SK-N-SH (cell line): ENCODE measurements around the gene PEMT. TPM values are rescaled to one million over a fixed set of nuclear protein-coding genes. Genes with fewer than 3 reads are reported as not detected.

Source experiments
- CTCF ChIA-PET: fragments of 300-600, 350-600 bp; formaldehyde crosslinking; extraction: SDS; loops from one replicate; lab custom pipeline; 2021; lab: Yijun Ruan, JAX
- POLR2A ChIA-PET: fragments of 350-600 bp; sonication (Branson Sonifier 250); formaldehyde crosslinking; extraction: SDS; loops from one replicate; lab custom pipeline; 2020; ENCODE audit warnings: antibody characterized with exemption, inconsistent platforms; lab: Yijun Ruan, JAX
- DNase-seq: peaks from one replicate; pipeline ENCODE4 v3.0.0; 2012
- H2AFZ ChIP-seq: fragments of 200-600 bp; sonication (generic); 2 replicates; pipeline ENCODE4 v1.8.1; 2016; ENCODE audit warnings: antibody characterized with exemption, mild to moderate bottlenecking, low read depth
- H3F3A ChIP-seq: fragments of 200-600 bp; sonication (generic); replicated peaks from 2 replicates; pipeline ENCODE3; 2016; ENCODE audit warnings: antibody characterized with exemption, mild to moderate bottlenecking; ENCODE audit not compliant: insufficient read depth
- H3K27ac ChIP-seq, 2 experiments: fragments of 200-500 bp in 1 of 2; fragments of 200-600 bp in 1 of 2; sonication (Bioruptor generic) in 1 of 2; sonication (generic), shearing (Covaris generic) in 1 of 2; 2 replicates each; pipeline versions ENCODE4 v1.5.1 to v1.6.1; 2014 to 2016; ENCODE audit warnings: low read depth in 2 of 2, inconsistent platforms in 1 of 2, low read length in 1 of 2, mild to moderate bottlenecking in 1 of 2, mixed read lengths in 1 of 2
- H3K27me3 ChIP-seq: fragments of 200-600 bp; sonication (generic), shearing (Covaris generic); 2 replicates; pipeline ENCODE4 v1.6.1; 2016; ENCODE audit warnings: mixed run types; ENCODE audit not compliant: insufficient read depth
- H3K36me3 ChIP-seq, 2 experiments: fragments of 200-500 bp in 1 of 2; fragments of 200-600 bp in 1 of 2; sonication (Bioruptor generic) in 1 of 2; sonication (generic) in 1 of 2; replicated peaks in 1 of 2; 2 replicates each; pipeline versions ENCODE3 to v1.5.1; 2014 to 2016; ENCODE audit warnings: low read length in 1 of 2, mild to moderate bottlenecking in 1 of 2; ENCODE audit not compliant: insufficient read depth in 2 of 2, control insufficient read depth in 1 of 2
- H3K4me1 ChIP-seq, 2 experiments: fragments of 200-500 bp in 1 of 2; fragments of 200-600 bp in 1 of 2; sonication (Bioruptor generic) in 1 of 2; sonication (generic), shearing (Covaris generic) in 1 of 2; 2 replicates each; pipeline versions ENCODE4 v1.5.1 to v1.6.1; 2014 to 2016; ENCODE audit warnings: low read depth in 1 of 2, low read length in 1 of 2, mixed run types in 1 of 2; ENCODE audit not compliant: insufficient read depth in 2 of 2, control insufficient read depth in 1 of 2
- H3K4me2 ChIP-seq: fragments of 200-600 bp; sonication (generic), shearing (Covaris generic); 2 replicates; pipeline ENCODE4 v1.6.1; 2017; ENCODE audit warnings: mixed run types
- H3K4me3 ChIP-seq, 2 experiments: fragments of 200-500 bp in 1 of 2; fragments of 200-600 bp in 1 of 2; sonication (Bioruptor generic) in 1 of 2; sonication (generic), shearing (Covaris generic) in 1 of 2; 2 replicates each; pipeline versions ENCODE4 v1.5.1 to v1.8.1; 2014 to 2016; ENCODE audit warnings: low read depth in 2 of 2, inconsistent platforms in 1 of 2, low read length in 1 of 2, mild to moderate bottlenecking in 1 of 2, mixed read lengths in 1 of 2, moderate library complexity in 1 of 2
- H3K79me2 ChIP-seq: fragments of 200-600 bp; sonication (generic); 2 replicates; pipeline ENCODE4 v1.8.1; 2017; ENCODE audit warnings: mild to moderate bottlenecking; ENCODE audit not compliant: insufficient read depth
- H3K9ac ChIP-seq: fragments of 200-600 bp; sonication (generic); 2 replicates; pipeline ENCODE4 v1.6.1; 2017; ENCODE audit warnings: mixed run types
- H3K9me2 ChIP-seq: fragments of 200-600 bp; sonication (generic); 2 replicates; pipeline ENCODE4 v1.6.1; 2017; ENCODE audit warnings: mixed run types
- H3K9me3 ChIP-seq: fragments of 200-600 bp; sonication (generic); 2 replicates; pipeline ENCODE4 v1.6.1; 2017; ENCODE audit warnings: mixed run types, mild to moderate bottlenecking, moderate library complexity
- H4K20me1 ChIP-seq: fragments of 200-600 bp; sonication (generic); 2 replicates; pipeline ENCODE4 v1.6.1; 2017; ENCODE audit warnings: mild to moderate bottlenecking, mixed run types; ENCODE audit not compliant: insufficient read depth
- CTCF ChIP-seq: fragments of 200-600 bp; sonication (generic); IDR thresholded peaks from 2 replicates; pipeline ENCODE4 v1.6.1; 2017; ENCODE audit warnings: antibody characterized with exemption, mild to moderate bottlenecking, moderate library complexity
- ELF1 ChIP-seq: IDR thresholded peaks from 2 replicates; pipeline ENCODE4 v1.4.0; 2012
- EP300 ChIP-seq, 2 experiments: IDR thresholded peaks; 2 replicates each; pipeline versions ENCODE4 v1.4.0 to v1.6.1; 2012; ENCODE audit warnings: borderline replicate concordance in 1 of 2, low read depth in 1 of 2, low read length in 1 of 2
- FOXJ3 ChIP-seq: sonication (generic); formaldehyde crosslinking; IDR thresholded peaks from 2 replicates; pipeline ENCODE4 v1.5.1; 2020; ENCODE audit warnings: mild to moderate bottlenecking, missing genetic modification reagents
- JUND ChIP-seq: IDR thresholded peaks from 2 replicates; pipeline ENCODE4 v1.4.0; 2012
- MEF2A ChIP-seq: IDR thresholded peaks from 2 replicates; pipeline ENCODE4 v1.4.0; 2012; ENCODE audit warnings: low read depth, borderline replicate concordance
- MXI1 ChIP-seq: IDR thresholded peaks from 2 replicates; pipeline ENCODE4 v1.6.1; 2012; ENCODE audit warnings: mild to moderate bottlenecking, low read depth, low read length, improper control_type of control experiment
- NFIC ChIP-seq: IDR thresholded peaks from 2 replicates; pipeline ENCODE4 v1.4.0; 2012; ENCODE audit warnings: borderline replicate concordance
- POLR2AphosphoS5 ChIP-seq: IDR thresholded peaks from 2 replicates; pipeline ENCODE4 v1.6.1; 2012; ENCODE audit warnings: low read depth, low read length
- RCOR1 ChIP-seq: fragments of 150-350 bp; IDR thresholded peaks from 2 replicates; pipeline ENCODE4 v1.6.1; 2017; ENCODE audit warnings: antibody characterized with exemption, low read length
- REST ChIP-seq: IDR thresholded peaks from 2 replicates; pipeline ENCODE4 v1.6.1; 2012; ENCODE audit warnings: mild to moderate bottlenecking, low read depth, low read length, moderate library complexity
- TEAD4 ChIP-seq: IDR thresholded peaks from 2 replicates; pipeline ENCODE4 v1.4.0; 2012; ENCODE audit warnings: mild to moderate bottlenecking, borderline replicate concordance; ENCODE audit not compliant: insufficient read depth
- USF1 ChIP-seq: IDR thresholded peaks from 2 replicates; pipeline ENCODE4 v1.4.0; 2012; ENCODE audit warnings: low read depth, borderline replicate concordance
- YY1 ChIP-seq: IDR thresholded peaks from 2 replicates; pipeline ENCODE4 v1.4.0; 2012; ENCODE audit warnings: low read depth, mild to moderate bottlenecking
- ZBTB33 ChIP-seq: IDR thresholded peaks from 2 replicates; pipeline ENCODE4 v1.4.0; 2012; ENCODE audit warnings: low read depth, borderline replicate concordance
- WGBS: methylation state at CpG from one replicate; pipeline ENCODE4 v1.1.6; 2017; ENCODE audit warnings: low lambda C conversion rate; 5-methylcytosine and 5-hydroxymethylcytosine counted together
- polyA plus RNA-seq, 3 experiments: library from polyadenylated mRNA; depleted of rRNA; stranded (reverse); fragments of >200 nt; gene quantifications; 2 replicates each; pipeline ENCODE4 v1.2.3, GENCODE V29; 2012

PEMT gene
- polyA plus RNA-seq, 1 of the 3 experiments (the other 2 are of a cell fraction) = 52.8 TPM

- TF ChIP-seq POLR2AphosphoS5 (no peak), ELF1 (no peak), YY1 (no peak)
Observed at GRCh38 chr17:17564896-17565295, 26.6 kb downstream of the PEMT start (continued).

- Histone ChIP-seq H3K9me2 (no peaks in the 10 kb centered on the region), H3K4me1 (peaks cover 0 to 36% of the 10 kb centered on the region in 2 experiments; a peak in 1 of 4 replicates), H2AFZ (no peak overlapping the region), H3K9ac (no peak overlapping the region), H3F3A (no peaks in the 10 kb centered on the region), H4K20me1 (0 out of 2 replicates have a peak, but pooled peaks cover 4% of the 10 kb centered on the region), H3K9me3 (no peaks in the 10 kb centered on the region), H3K36me3 (no peaks in the 10 kb centered on the region), H3K4me2 (no peak overlapping the region), H3K27ac (no peak overlapping the region), H3K79me2 (no peaks in the 10 kb centered on the region), H3K27me3 (no peaks in the 10 kb centered on the region), H3K4me3 (no peak overlapping the region)
- CTCF ChIA-PET = interaction anchor here (0.6 to 8.1 kb wide), 4 partner anchors 17 to 209 kb away, joined by 3 to 185 read pairs (median 3); partner anchors contain the start of gene RASD1
- TF ChIP-seq YY1 (no peak), JUND (no peak), FOXJ3 (CRISPR knock-in tag) (no peak), REST (no peak), CTCF (no peak), NFIC (no peak)
- POLR2A ChIA-PET = no interaction called here
- WGBS = 92% methylated on average over 3 of the region's 4 CpGs
- no peak for DNase-seq
Observed at GRCh38 chr17:17564323-17564722, 27.2 kb downstream of the PEMT start.

GRCh38 chr17:17563530-17563929 lies 28.0 kb downstream of the PEMT start:
- Histone ChIP-seq H3K27me3 (no peaks in the 10 kb centered on the region), H3F3A (no peaks in the 10 kb centered on the region), H3K9ac (no peak overlapping the region), H2AFZ (no peak overlapping the region), H3K36me3 (no peaks in the 10 kb centered on the region), H3K4me1 (peaks cover 0 to 34% of the 10 kb centered on the region in 2 experiments; a peak in 1 of 4 replicates), H4K20me1 (0 out of 2 replicates have a peak, but pooled peaks cover 2% of the 10 kb centered on the region), H3K27ac (no peak overlapping the region), H3K4me2 (no peak overlapping the region), H3K4me3 (no peak overlapping the region), H3K9me3 (no peaks in the 10 kb centered on the region), H3K9me2 (no peaks in the 10 kb centered on the region), H3K79me2 (no peaks in the 10 kb centered on the region)
- CTCF ChIA-PET = interaction anchor here (8.1 kb wide), 1 partner anchor 66 kb away, joined by 185 read pairs; the partner anchor contains the start of gene RASD1
- no peak for DNase-seq
- POLR2A ChIA-PET = no interaction called here
- WGBS = 94% methylated on average over 9 of the region's 13 CpGs
- TF ChIP-seq MXI1 (no peak), TEAD4 (no peak), EP300 (IDR thresholded peaks at IDR 0.05; ENCODE audit: borderline replicate concordance in 1 of 2, low read depth in 1 of 2, low read length in 1 of 2) (no peak), RCOR1 (no peak), MEF2A (no peak), POLR2AphosphoS5 (no peak), CTCF (no peak), USF1 (no peak), ZBTB33 (no peak), NFIC (no peak)
